Measurements from ENCODE around the gene FAM83D.

GRCh38 chr20:38965264-38965663, 39.0 kb downstream of the FAM83D start:
- TF ChIP-seq CTCF (IDR thresholded peaks at IDR 0.05): no peak
- no peak for TF ChIP-seq POLR2A (IDR thresholded peaks at IDR 0.05)

Data from sigmoid colon (tissue), 3 donors.